ENCODE data around the gene NMT2.

GRCh38 chr10:15182540-15183207 is 14.2 kb upstream of the NMT2 start:
- TF ChIP-seq CTCF (IDR thresholded peaks at IDR 0.05) = no peak
- TF ChIP-seq POLR2A (IDR thresholded peaks at IDR 0.05) = no peak
